OCI-LY7 (cell line): ENCODE data around the gene ATP11A. TPM values are rescaled to one million over a fixed set of nuclear protein-coding genes. Genes with fewer than 3 reads are reported as not detected.

Source experiments
- BruUV-seq: library from RNA; stranded (reverse); fragments of 400-500 nt; replicated peaks from 2 replicates; lab custom pipeline; 2021; lab: Mats Ljungman, UMichigan
- CTCF ChIA-PET: fragments of 300-600 bp; sonication (Branson Sonifier 250); formaldehyde crosslinking; loops from one replicate; lab custom pipeline; 2022; ENCODE audit warnings: antibody characterized with exemption; ENCODE audit not compliant: unreplicated experiment; lab: Charles Lee
- POLR2A ChIA-PET: fragments of 300-600 bp; sonication (Branson Sonifier 250); formaldehyde crosslinking; loops from one replicate; lab custom pipeline; 2022; ENCODE audit warnings: antibody characterized with exemption; lab: Charles Lee
- DNase-seq: peaks from one replicate; pipeline ENCODE4 v3.0.0-alpha.2; 2015; ENCODE audit warnings: low spot score
- H2AFZ ChIP-seq: fragments of 200-600 bp; sonication (generic), shearing (Covaris generic); 2 replicates; pipeline ENCODE4 v1.6.1; 2014; ENCODE audit warnings: mild to moderate bottlenecking, antibody characterized with exemption, low read length, moderate library complexity
- H3K27ac ChIP-seq: fragments of 200-600 bp; sonication (generic); 2 replicates; pipeline ENCODE4 v1.5.1; 2014; ENCODE audit warnings: mixed run types, low read depth, mild to moderate bottlenecking, moderate library complexity, low read length, inconsistent platforms; ENCODE audit not compliant: poor library complexity, severe bottlenecking
- H3K36me3 ChIP-seq: fragments of 200-600 bp; sonication (generic); 2 replicates; pipeline ENCODE4 v1.6.1; 2014; ENCODE audit warnings: mild to moderate bottlenecking, antibody characterized with exemption, low read length, moderate library complexity, mixed read lengths; ENCODE audit not compliant: insufficient read depth
- H3K4me1 ChIP-seq: fragments of 200-600 bp; sonication (generic); 2 replicates; pipeline ENCODE4 v1.5.1; 2014; ENCODE audit warnings: mild to moderate bottlenecking, low read length; ENCODE audit not compliant: insufficient read depth, poor library complexity, severe bottlenecking
- H3K4me2 ChIP-seq: fragments of 200-600 bp; sonication (generic); 2 replicates; pipeline ENCODE4 v1.6.1; 2014; ENCODE audit warnings: mild to moderate bottlenecking, low read length
- H3K4me3 ChIP-seq: fragments of 200-600 bp; sonication (generic); 2 replicates; pipeline ENCODE4 v1.5.1; 2014; ENCODE audit warnings: mild to moderate bottlenecking, low read depth, low read length; ENCODE audit not compliant: poor library complexity, severe bottlenecking
- H3K79me2 ChIP-seq: fragments of 200-600 bp; sonication (generic); 2 replicates; pipeline ENCODE4 v1.6.1; 2016; ENCODE audit warnings: low read depth, mild to moderate bottlenecking, low read length, moderate library complexity, mixed read lengths; ENCODE audit not compliant: insufficient read depth
- H3K9me2 ChIP-seq: fragments of 200-600 bp; sonication (generic); 2 replicates; pipeline ENCODE4 v1.6.1; 2016; ENCODE audit warnings: mild to moderate bottlenecking, low read length, mixed read lengths; ENCODE audit not compliant: insufficient read depth
- H3K9me3 ChIP-seq: fragments of 200-600 bp; sonication (generic); 2 replicates; pipeline ENCODE4 v1.6.1; 2014; ENCODE audit warnings: mild to moderate bottlenecking, mixed run types, low read length, mixed read lengths
- H4K20me1 ChIP-seq: fragments of 200-600 bp; sonication (generic); 2 replicates; pipeline ENCODE4 v1.6.1; 2014; ENCODE audit warnings: mild to moderate bottlenecking, antibody characterized with exemption, low read length, moderate library complexity, mixed read lengths; ENCODE audit not compliant: insufficient read depth
- EZH2phosphoT487 ChIP-seq: fragments of 200-600 bp; sonication (generic); IDR thresholded peaks from 2 replicates; pipeline ENCODE4 v1.6.1; 2018; ENCODE audit warnings: low read depth, borderline replicate concordance, mild to moderate bottlenecking, mixed run types, antibody characterized with exemption, low read length, moderate library complexity, mixed read lengths
- intact Hi-C: fragments of 100-400 bp; cut with micrococcal nuclease; formaldehyde crosslinking; loops from one replicate; pipeline ENCODE4 v1.10.0; 2022; ENCODE audit not compliant: unreplicated experiment
- total RNA-seq, 2 experiments: library from RNA; depleted of rRNA in 1 of 2; stranded (reverse); fragments of >200 nt in 1 of 2; shearing (Covaris generic) in 1 of 2; gene quantifications; 2 replicates each; pipeline ENCODE4 v1.2.3, GENCODE V29; 2014 to 2022
- TF ChIP-seq, protein P1 (sequence below): fragments of 200-600 bp; sonication (generic); conservative IDR thresholded peaks from 2 replicates; pipeline ENCODE4 v1.5.1; 2014; ENCODE audit warnings: mild to moderate bottlenecking, antibody characterized with exemption, low read length, moderate library complexity, mixed read lengths

Gene ATP11A
- total RNA-seq, 2 experiments from 2014 or later, result 8.8 to 23.1 TPM

GRCh38 chr13:112824429-112824828 is 134.6 kb downstream of the ATP11A start:
- no peak overlapping the region for H3K27ac ChIP-seq
- BruUV-seq, result no TSS peak
- H3K9me2 ChIP-seq, result no peaks in the 10 kb centered on the region
- H3K4me3 ChIP-seq, result no peak overlapping the region
- H3K36me3 ChIP-seq, result no peaks in the 10 kb centered on the region; the same call in none of the 2 replicates
- no peaks in the 10 kb centered on the region for H4K20me1 ChIP-seq
- H3K4me1 ChIP-seq, result no peaks in the 10 kb centered on the region
- no peak overlapping the region for H3K4me2 ChIP-seq
- ChIA-PET CTCF (no interaction called here), POLR2A (no interaction called here)
- H3K79me2 ChIP-seq, result no peaks in the 10 kb centered on the region
- TF ChIP-seq, protein P1, sequence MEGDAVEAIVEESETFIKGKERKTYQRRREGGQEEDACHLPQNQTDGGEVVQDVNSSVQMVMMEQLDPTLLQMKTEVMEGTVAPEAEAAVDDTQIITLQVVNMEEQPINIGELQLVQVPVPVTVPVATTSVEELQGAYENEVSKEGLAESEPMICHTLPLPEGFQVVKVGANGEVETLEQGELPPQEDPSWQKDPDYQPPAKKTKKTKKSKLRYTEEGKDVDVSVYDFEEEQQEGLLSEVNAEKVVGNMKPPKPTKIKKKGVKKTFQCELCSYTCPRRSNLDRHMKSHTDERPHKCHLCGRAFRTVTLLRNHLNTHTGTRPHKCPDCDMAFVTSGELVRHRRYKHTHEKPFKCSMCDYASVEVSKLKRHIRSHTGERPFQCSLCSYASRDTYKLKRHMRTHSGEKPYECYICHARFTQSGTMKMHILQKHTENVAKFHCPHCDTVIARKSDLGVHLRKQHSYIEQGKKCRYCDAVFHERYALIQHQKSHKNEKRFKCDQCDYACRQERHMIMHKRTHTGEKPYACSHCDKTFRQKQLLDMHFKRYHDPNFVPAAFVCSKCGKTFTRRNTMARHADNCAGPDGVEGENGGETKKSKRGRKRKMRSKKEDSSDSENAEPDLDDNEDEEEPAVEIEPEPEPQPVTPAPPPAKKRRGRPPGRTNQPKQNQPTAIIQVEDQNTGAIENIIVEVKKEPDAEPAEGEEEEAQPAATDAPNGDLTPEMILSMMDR, result no peak
- no peak for TF ChIP-seq EZH2phosphoT487
- no peaks in the 10 kb centered on the region for H3K9me3 ChIP-seq
- no peak for DNase-seq
- intact Hi-C loops, result no loop called here
- H2AFZ ChIP-seq, result no peak overlapping the region

GRCh38 chr13:112825071-112825470 is 135.2 kb downstream of the ATP11A start:
- Histone ChIP-seq H3K79me2 (no peaks in the 10 kb centered on the region), H3K36me3 (no peaks in the 10 kb centered on the region; the same call in none of the 2 replicates), H4K20me1 (no peaks in the 10 kb centered on the region), H3K4me1 (no peaks in the 10 kb centered on the region), H2AFZ (no peak overlapping the region), H3K9me3 (no peaks in the 10 kb centered on the region), H3K4me2 (no peak overlapping the region), H3K4me3 (no peak overlapping the region), H3K27ac (no peak overlapping the region), H3K9me2 (no peaks in the 10 kb centered on the region)
- intact Hi-C loops, result no loop called here
- no TSS peak for BruUV-seq
- POLR2A ChIA-PET, result no interaction called here
- DNase-seq, result no peak
- CTCF ChIA-PET, result no interaction called here
- TF ChIP-seq EZH2phosphoT487, result no peak
- TF ChIP-seq, protein P1, result no peak

DNA sequence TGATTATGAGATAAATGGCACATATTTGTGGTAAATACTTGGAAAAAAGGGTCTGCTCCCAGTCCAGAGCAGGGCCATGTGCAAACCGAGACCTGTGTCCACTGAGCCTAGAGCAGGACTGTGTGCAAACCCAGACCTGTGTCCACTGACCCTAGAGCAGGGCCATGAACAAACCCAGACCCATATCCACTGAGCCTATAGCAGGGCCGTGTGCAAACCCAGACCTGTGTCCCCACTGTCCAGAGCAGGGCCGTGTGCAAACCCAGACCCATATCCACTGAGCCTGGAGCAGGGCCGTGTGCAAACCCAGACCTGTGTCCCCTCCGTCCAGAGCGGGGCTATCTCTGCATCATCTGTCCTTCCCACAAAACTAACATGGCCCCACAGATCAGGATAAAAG is 136.0 kb downstream of the ATP11A start:
- Histone ChIP-seq H4K20me1 (no peaks in the 10 kb centered on the region), H3K4me2 (no peak overlapping the region), H3K9me2 (no peaks in the 10 kb centered on the region), H3K4me3 (no peak overlapping the region), H3K9me3 (no peaks in the 10 kb centered on the region), H3K36me3 (no peaks in the 10 kb centered on the region; the same call in none of the 2 replicates), H3K79me2 (no peaks in the 10 kb centered on the region), H2AFZ (no peak overlapping the region), H3K4me1 (no peaks in the 10 kb centered on the region), H3K27ac (no peak overlapping the region)
- TF ChIP-seq EZH2phosphoT487, result no peak
- TF ChIP-seq, protein P1, result no peak
- BruUV-seq, result no TSS peak
- ChIA-PET CTCF (no interaction called here), POLR2A (no interaction called here)
- intact Hi-C loops, result no loop called here
- no peak for DNase-seq
